DOHH2 (cell line): ENCODE results near the gene RAB27B.

ENCODE experiments used
- EZH2phosphoT487 ChIP-seq: fragments of 200-600 bp; sonication (generic); IDR thresholded peaks from 2 replicates; pipeline ENCODE4 v1.6.1; 2017; ENCODE audit warnings: borderline replicate concordance, mild to moderate bottlenecking, antibody characterized with exemption, low read length, moderate library complexity, mixed read lengths
- TF ChIP-seq, protein P1 (sequence below): fragments of 200-600 bp; sonication (generic); IDR thresholded peaks from one replicate; pipeline ENCODE4 v1.5.1; 2014; ENCODE audit warnings: antibody characterized with exemption, mild to moderate bottlenecking, low read depth, low read length; ENCODE audit not compliant: poor library complexity, severe bottlenecking

DNA sequence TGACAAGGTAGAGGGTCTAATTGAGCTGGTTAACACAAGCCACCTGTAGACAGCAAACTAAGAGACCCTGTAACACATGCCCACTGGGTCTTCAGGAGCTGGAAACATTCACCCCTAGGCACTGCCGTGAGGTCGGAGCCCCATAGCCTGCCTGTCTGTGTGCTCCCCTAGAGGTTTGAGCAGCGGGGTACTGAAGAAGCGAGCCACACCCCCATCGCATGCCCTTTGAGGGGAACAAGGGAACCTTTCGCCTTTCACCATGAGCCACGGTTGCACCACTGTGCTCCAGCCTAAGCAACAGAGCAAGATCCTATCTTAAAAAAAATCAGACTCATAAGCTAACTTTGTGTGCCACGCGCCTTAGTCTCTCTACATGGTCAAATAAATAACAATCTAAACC, 36.2 kb upstream of the RAB27B start:
- TF ChIP-seq, protein P1, sequence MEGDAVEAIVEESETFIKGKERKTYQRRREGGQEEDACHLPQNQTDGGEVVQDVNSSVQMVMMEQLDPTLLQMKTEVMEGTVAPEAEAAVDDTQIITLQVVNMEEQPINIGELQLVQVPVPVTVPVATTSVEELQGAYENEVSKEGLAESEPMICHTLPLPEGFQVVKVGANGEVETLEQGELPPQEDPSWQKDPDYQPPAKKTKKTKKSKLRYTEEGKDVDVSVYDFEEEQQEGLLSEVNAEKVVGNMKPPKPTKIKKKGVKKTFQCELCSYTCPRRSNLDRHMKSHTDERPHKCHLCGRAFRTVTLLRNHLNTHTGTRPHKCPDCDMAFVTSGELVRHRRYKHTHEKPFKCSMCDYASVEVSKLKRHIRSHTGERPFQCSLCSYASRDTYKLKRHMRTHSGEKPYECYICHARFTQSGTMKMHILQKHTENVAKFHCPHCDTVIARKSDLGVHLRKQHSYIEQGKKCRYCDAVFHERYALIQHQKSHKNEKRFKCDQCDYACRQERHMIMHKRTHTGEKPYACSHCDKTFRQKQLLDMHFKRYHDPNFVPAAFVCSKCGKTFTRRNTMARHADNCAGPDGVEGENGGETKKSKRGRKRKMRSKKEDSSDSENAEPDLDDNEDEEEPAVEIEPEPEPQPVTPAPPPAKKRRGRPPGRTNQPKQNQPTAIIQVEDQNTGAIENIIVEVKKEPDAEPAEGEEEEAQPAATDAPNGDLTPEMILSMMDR: no peak
- TF ChIP-seq EZH2phosphoT487: no peak
